ENCODE results near the gene PTPN6. TPM values are rescaled to one million over a fixed set of nuclear protein-coding genes. Genes with fewer than 3 reads are reported as not detected.

Gene PTPN6
- total and polyA plus RNA-seq, 9 of the 15 experiments (the other 6 are each of a cell fraction or from before 2014, with no cell fraction given), result 1.5 to 5.1 (median 3.9) TPM

GRCh38 chr12:6961695-6962284 is 10.6 kb downstream of the PTPN6 start (continued):
- peak; percentile 18 to 22; a peak in 3 of 4 replicates for TF ChIP-seq RAD21 (CRISPR knock-in tag; conservative IDR thresholded peaks at IDR 0.05 in 1 of 2, IDR thresholded peaks at IDR 0.05 in 1 of 2)
- peak in 1 of 2 experiments; percentile 69; a peak in 2 of 4 replicates for TF ChIP-seq MNT (conservative IDR thresholded peaks at IDR 0.05)

GRCh38 chr12:6962285-6963015 is 11.3 kb downstream of the PTPN6 start:
- in situ Hi-C loops (cut with MboI), result no loop called here
- peak overlapping the region; percentile 89 for H2AFZ ChIP-seq (ENCODE audit: low read depth, low read length)
- no peak for TF ChIP-seq ZNF668 (CRISPR knock-in tag; IDR thresholded peaks at IDR 0.05)
- no peak for TF ChIP-seq ZNF121 (CRISPR knock-in tag; conservative IDR thresholded peaks at IDR 0.05)
- TF ChIP-seq CEBPG (CRISPR knock-in tag; IDR thresholded peaks at IDR 0.05), result peak; percentile 60; the same call in 1 of the 2 replicates
- peak; percentile 45 to 82; a peak in 2 of 4 replicates for TF ChIP-seq CEBPG (tag; conservative IDR thresholded peaks at IDR 0.05 in 1 of 2, IDR thresholded peaks at IDR 0.05 in 1 of 2)
- no peak for TF ChIP-seq TOE1 (IDR thresholded peaks at IDR 0.05; ENCODE audit: borderline replicate concordance)
- TF ChIP-seq TOE1 (CRISPR knock-in tag; IDR thresholded peaks at IDR 0.05; ENCODE audit: borderline replicate concordance, low read depth), result 0 out of 2 replicates have a peak, but pooled peaks have one; percentile 2
- peak; percentile 6; the same call in 1 of the 2 replicates for TF ChIP-seq RBFOX2 (IDR thresholded peaks at IDR 0.05; ENCODE audit: low read depth, low read length)
- 0 out of 4 replicates have a peak, but pooled peaks of 1 of the 2 experiments have one; percentile 2 for TF ChIP-seq MAZ (CRISPR knock-in tag; conservative IDR thresholded peaks at IDR 0.05 in 1 of 2, IDR thresholded peaks at IDR 0.05 in 1 of 2)
- no peak for TF ChIP-seq SMARCE1 (IDR thresholded peaks at IDR 0.05)
- TF ChIP-seq ATF1 (CRISPR knock-in tag; IDR thresholded peaks at IDR 0.05), result no peak
- TF ChIP-seq ATF1 (tag; IDR thresholded peaks at IDR 0.05), result peak; percentile 16; the same call in 1 of the 2 replicates
- TF ChIP-seq ERF (CRISPR knock-in tag; IDR thresholded peaks at IDR 0.05), result no peak
- 0 out of 2 replicates have a peak, but pooled peaks have one; percentile 2 for TF ChIP-seq CTBP1 (IDR thresholded peaks at IDR 0.05; ENCODE audit: borderline replicate concordance)

More at GRCh38 chr12:6962285-6963015, 11.3 kb downstream of the PTPN6 start:
- WGBS (ENCODE audit: insufficient coverage, low coverage, missing lambda C conversion rate), result 28% methylated on average over 10 of the region's 25 CpGs
- H3K9ac ChIP-seq (ENCODE audit: insufficient read depth in 1 of 2, low read depth in 2 of 2, low read length in 2 of 2), result peak overlapping the region; percentile 92 to 96
- H3K9me3 ChIP-seq (replicated peaks; ENCODE audit: control insufficient read depth, insufficient read depth, low read depth, low read length), result no peaks in the 10 kb centered on the region
- H3K4me3 ChIP-seq, result peak overlapping the region; percentile 42
- FAIRE-seq (no peak), ATAC-seq (peak; percentile 2), DNase-seq (ENCODE audit: extremely low read depth in 1 of 4, low spot score in 3 of 4) (peak in 2 of 4 experiments; percentile 29 to 31)
- peak overlapping the region; percentile 96 for H3K27ac ChIP-seq (ENCODE audit: extremely low read depth, low read depth, low read length)
- BruUV-seq (replicated peaks), result no TSS peak
- peaks cover 46 to 70% of the 10 kb centered on the region in 2 experiments for H3K4me1 ChIP-seq (replicated peaks in 1 of 2; ENCODE audit: control insufficient read depth in 2 of 2, insufficient read depth in 2 of 2, low read length in 2 of 2)
- ChIA-PET POLR2A (interaction anchor here (1.0 to 8.0 kb wide), 9 partner anchors 13 to 146 kb away, joined by 3 to 98 read pairs (median 5); partner anchors contain the start of genes C12orf57, LPCAT3, RNU7-1 and SPSB2), CTCF (ENCODE audit: low intra/inter-chr PET ratio) (interaction anchor here (1.7 kb wide), 1 partner anchor 18 kb away, joined by 13 read pairs; the partner anchor contains the start of genes C12orf57 and RNU7-1)
- no peaks in the 10 kb centered on the region for H4K20me1 ChIP-seq (replicated peaks; ENCODE audit: control insufficient read depth, insufficient read depth, low read length)
- peaks cover 30% of the 10 kb centered on the region; the same call in 2 of the 3 replicates for H3K36me3 ChIP-seq (ENCODE audit: control insufficient read depth, insufficient read depth, low read length)
- H3K4me2 ChIP-seq (ENCODE audit: insufficient read depth, low read length), result peak overlapping the region; percentile 95
- peaks cover 16% of the 10 kb centered on the region; the same call in 2 of the 3 replicates for H3K79me2 ChIP-seq (ENCODE audit: control insufficient read depth, insufficient read depth, low read length)
- intact Hi-C loops (cut with micrococcal nuclease), result loop anchor here (10.0 kb wide), 1 partner anchor 222 kb away; the partner anchor contains the start of gene PEX5
- no peaks in the 10 kb centered on the region for H3K9me1 ChIP-seq (ENCODE audit: control insufficient read depth, insufficient read depth, low read length)
- H3K27me3 ChIP-seq (ENCODE audit: control insufficient read depth in 2 of 2, insufficient read depth in 2 of 2, low read length in 2 of 2), result no peaks in the 10 kb centered on the region

All from K562 (cell line).